Measurements from ENCODE around the gene C12orf75.
A peak's percentile ranks its signal among the peaks of the same experiment; 100 is the strongest.
"Not testable (repeated sequence)": the region's sequence is repeated elsewhere in the genome, so short reads cannot be mapped to it uniquely, and the experiment has no call there.

C12orf75 gene

GRCh38 chr12:105330283-105330930 lies at the start of gene C12orf75:
TSS of gene C12orf75 (plus strand) at chr12:105330691. CDS start at chr12:105330892, 201 bp downstream.
- peak; percentile 53 to 96 (median 71) for DNase-seq
- intact Hi-C loops (cut with DNase I): no loop called here

- intact Hi-C loops (cut with DNase I): no loop called here
- DNase-seq: no peak
Observed at GRCh38 chr12:105280966-105281693, 49.4 kb upstream of the C12orf75 start.

GRCh38 chr12:105281694-105282049 lies 48.8 kb upstream of the C12orf75 start:
- intact Hi-C loops (cut with DNase I): no loop called here
- no peak for DNase-seq

GRCh38 chr12:105285378-105285777 lies 45.1 kb upstream of the C12orf75 start:
- intact Hi-C loops (cut with DNase I): no loop called here

GRCh38 chr12:105287408-105287807 lies 43.1 kb upstream of the C12orf75 start:
- intact Hi-C loops (cut with DNase I): no loop called here
- no peak for DNase-seq

More at GRCh38 chr12:105285378-105285777, 45.1 kb upstream of the C12orf75 start:
- no peak for DNase-seq

GRCh38 chr12:105288311-105288996 lies 42.0 kb upstream of the C12orf75 start:
- intact Hi-C loops (cut with DNase I): no loop called here
- no peak for DNase-seq

- intact Hi-C loops (cut with DNase I): no loop called here
- DNase-seq: no peak
Observed at GRCh38 chr12:105289114-105289904, 41.2 kb upstream of the C12orf75 start.

- intact Hi-C loops (cut with DNase I): no loop called here
- no peak for DNase-seq
Observed at GRCh38 chr12:105291531-105291930, 39.0 kb upstream of the C12orf75 start.

GRCh38 chr12:105292705-105293104 lies 37.8 kb upstream of the C12orf75 start:
- intact Hi-C loops (cut with DNase I): no loop called here
- DNase-seq: no peak

- DNase-seq: no peak
- intact Hi-C loops (cut with DNase I): no loop called here
Observed at GRCh38 chr12:105293187-105293586, 37.3 kb upstream of the C12orf75 start.

- DNase-seq: no peak
- intact Hi-C loops (cut with DNase I): no loop called here
Observed at GRCh38 chr12:105294161-105294560, 36.3 kb upstream of the C12orf75 start.

- DNase-seq: no peak
- intact Hi-C loops (cut with DNase I): no loop called here
Observed at GRCh38 chr12:105294886-105295479, 35.5 kb upstream of the C12orf75 start.

- intact Hi-C loops (cut with DNase I): no loop called here
- DNase-seq: no peak
Observed at GRCh38 chr12:105296116-105297089, 34.1 kb upstream of the C12orf75 start.

GRCh38 chr12:105300883-105301282 lies 29.6 kb upstream of the C12orf75 start:
- no peak for DNase-seq
- intact Hi-C loops (cut with DNase I): no loop called here

- intact Hi-C loops (cut with DNase I): no loop called here
- DNase-seq: no peak
Observed at GRCh38 chr12:105301696-105302095, 28.8 kb upstream of the C12orf75 start.

- intact Hi-C loops (cut with DNase I); DNase-seq: not testable (repeated sequence)
Observed at GRCh38 chr12:105302986-105303385, 27.5 kb upstream of the C12orf75 start.

- intact Hi-C loops (cut with DNase I); DNase-seq: not testable (repeated sequence)
Observed at GRCh38 chr12:105304626-105305025, 25.9 kb upstream of the C12orf75 start.

GRCh38 chr12:105307601-105308314 lies 22.7 kb upstream of the C12orf75 start:
- intact Hi-C loops (cut with DNase I); DNase-seq: not testable (repeated sequence)

All from posterior cingulate gyrus (tissue), 11 donors.